ENCODE data around the gene ELMOD2.

DNA sequence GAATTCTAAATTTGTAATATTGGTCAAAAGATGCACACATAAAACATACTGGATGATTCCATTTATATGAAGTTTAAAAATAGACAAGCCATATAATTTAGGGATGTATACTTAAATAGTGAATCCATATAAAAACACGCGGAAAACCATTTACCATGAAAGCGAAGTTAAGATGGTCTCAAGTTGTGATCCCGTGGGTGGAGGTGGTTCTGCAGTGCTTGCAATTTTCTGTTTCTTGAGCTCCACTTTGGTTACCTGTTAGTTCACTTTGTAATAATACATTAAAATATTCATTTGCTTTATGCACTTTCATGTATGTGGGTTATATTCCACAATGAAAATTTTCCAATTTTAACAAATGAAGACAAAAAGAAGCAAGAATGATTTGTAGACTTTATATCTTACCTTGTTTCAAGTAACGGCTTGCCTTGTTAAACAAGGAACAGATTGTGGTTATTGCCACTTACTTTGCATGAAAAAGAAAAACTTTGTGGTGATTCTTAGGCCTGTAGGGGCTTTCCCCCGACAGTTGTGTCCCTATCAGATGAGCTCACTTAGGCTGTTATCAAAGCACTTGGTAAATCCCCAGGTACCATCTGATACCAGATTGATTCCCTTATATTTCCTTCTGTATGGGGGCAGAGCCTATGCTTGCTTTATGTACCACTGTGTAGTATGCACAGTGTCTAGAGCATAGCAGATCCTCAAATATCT, 32.6 kb downstream of the ELMOD2 start:
- no peak for TF ChIP-seq POLR2A (IDR thresholded peaks at IDR 0.05; ENCODE audit: low read depth, low read length)
- TF ChIP-seq POLR2AphosphoS5 (IDR thresholded peaks at IDR 0.05; ENCODE audit: low read depth, low read length), result no peak
